ENCODE data around the gene ADSS1.

Gene ADSS1

DNA sequence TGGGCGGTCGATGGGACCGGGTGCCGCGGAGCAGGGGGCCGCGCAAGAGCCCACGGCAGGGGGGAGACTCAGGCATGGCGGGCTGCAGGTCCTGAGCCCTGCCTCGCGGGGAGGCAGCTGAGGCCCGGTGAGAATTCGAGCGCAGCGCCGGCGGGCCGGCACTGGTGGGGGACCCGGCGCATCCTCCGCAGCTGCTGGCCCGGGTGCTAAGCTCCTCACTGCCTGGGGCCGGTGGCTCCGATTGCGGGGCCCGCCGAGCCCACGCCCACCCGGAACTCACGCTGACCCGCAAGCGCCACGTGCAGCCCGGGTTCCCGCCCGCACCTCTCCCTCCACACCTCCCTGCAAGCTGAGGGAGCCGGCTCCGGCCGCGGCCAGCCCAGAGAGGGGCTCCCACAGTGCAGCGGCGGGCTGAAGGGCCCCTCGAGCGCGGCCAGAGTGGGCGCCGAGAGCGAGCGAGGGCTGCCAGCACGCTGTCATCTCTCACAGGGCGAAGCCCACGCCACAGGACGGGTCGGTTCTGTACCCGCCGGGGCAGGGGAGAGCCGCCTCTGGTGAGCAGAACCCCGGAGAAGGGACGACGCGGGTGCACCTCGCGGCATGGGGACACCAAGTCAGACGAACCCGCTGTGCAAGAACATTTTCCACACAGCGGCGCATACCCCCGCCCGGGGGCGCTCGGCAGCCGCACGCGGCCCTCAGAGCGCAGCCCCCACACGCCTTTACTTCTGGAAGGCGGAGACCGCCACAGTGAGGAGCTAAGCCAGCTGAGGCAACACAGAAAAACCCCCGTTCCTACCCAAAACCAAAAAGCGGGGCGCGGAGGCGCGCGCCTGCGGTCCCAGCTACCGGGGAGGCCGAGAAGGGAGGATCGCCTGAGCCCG lies 27.8 kb downstream of the ADSS1 start:
- DNase-seq, result no peak

DNA sequence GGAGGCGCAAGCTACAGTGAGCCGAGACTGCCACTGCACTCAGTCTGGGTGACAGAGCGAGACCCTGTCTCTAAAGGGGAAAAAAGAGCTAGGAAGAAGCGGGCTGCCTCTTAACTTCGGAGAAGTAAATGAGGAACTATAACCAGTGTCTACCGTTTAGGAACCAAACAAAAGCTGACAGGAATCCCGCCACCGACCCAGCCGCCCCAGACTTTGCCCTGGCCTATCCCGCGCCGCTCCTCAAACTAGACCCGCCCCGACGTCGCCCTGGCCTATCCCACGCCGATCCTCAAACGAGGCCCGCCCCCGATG lies 28.4 kb downstream of the ADSS1 start:
- DNase-seq, result no peak

DNA sequence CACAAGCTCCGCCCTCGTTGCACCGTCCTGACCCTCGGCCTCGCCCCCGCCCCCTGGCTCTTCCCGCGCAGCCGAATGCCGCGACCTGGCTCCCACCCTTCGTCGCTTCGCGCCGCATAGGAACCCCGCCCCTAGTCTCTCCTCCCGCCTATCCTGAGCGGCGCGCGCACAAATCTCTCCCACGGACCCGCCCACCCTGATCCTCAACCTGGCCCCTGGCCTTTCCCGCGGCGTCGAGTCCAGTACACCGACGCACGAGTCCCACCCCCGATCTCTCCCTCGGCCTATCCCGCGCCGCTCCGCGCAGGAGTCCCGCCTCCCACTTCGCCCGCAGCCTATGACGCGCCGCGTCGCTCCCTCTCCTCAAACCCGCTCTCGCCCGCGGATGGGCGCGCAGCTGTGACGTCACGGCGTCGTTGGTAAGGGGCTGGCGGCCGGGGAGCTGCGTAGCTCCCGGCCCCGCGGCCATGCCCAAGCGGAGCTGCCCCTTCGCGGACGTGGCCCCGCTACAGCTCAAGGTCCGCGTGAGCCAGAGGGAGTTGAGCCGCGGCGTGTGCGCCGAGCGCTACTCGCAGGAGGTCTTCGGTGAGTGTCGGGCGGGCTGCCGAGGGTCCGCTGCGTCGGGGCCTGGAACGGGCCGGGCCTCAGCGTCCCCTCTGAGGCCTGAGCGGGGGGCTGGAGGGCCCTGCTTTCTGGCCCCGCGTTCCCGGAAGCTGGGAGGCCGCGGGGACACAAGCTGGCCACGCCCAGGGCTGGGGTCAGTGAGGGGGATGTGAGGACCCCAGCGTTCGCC lies 28.9 kb downstream of the ADSS1 start, which contains the start of gene SIVA1:
SIVA1 (plus strand) TSS at position 413 of the 793 bp plus-strand sequence; CDS start at position 468, 55 bp downstream.
- peak; percentile 100 for DNase-seq

DNA sequence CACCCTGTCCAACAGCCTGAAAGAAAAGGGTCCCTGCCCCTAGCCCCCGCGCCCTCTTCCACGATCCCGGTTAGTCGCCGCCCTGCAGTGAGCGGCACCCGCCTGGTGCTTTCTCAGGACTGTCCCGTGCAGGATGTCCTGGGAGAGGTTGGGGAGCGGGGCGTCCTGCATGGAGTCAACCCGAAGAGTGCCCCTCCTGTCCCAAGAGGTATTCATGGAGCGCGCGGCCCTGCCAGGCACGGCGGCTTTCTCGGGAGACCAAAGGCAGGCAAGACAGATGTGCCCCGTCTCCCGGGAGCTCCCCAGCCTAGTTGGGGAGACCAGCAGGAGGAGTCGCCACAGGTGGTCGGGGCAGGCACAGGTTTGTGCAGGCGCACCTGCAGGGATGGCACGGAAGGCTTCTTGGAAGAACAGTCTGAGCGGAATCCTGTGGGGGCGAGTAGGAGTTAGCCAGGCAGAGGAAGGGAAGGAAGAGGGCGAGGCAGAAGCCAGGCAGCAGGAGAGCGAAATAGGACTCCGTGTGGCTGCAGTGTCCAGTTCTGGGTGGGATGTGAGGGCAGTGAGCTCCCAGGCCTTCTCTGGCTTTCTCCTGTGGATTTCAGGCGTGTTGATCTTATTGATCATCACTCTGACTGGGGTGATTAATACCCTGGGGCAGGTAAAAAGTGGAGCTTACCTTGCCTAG lies 29.6 kb downstream of the ADSS1 start:
- DNase-seq, result no peak

- DNase-seq, result no peak
These were observed 30.3 kb downstream of the ADSS1 start for GRCh38 chr14:104754213-104754851.

GRCh38 chr14:104755621-104756020 lies 31.6 kb downstream of the ADSS1 start:
- no peak for DNase-seq

DNA sequence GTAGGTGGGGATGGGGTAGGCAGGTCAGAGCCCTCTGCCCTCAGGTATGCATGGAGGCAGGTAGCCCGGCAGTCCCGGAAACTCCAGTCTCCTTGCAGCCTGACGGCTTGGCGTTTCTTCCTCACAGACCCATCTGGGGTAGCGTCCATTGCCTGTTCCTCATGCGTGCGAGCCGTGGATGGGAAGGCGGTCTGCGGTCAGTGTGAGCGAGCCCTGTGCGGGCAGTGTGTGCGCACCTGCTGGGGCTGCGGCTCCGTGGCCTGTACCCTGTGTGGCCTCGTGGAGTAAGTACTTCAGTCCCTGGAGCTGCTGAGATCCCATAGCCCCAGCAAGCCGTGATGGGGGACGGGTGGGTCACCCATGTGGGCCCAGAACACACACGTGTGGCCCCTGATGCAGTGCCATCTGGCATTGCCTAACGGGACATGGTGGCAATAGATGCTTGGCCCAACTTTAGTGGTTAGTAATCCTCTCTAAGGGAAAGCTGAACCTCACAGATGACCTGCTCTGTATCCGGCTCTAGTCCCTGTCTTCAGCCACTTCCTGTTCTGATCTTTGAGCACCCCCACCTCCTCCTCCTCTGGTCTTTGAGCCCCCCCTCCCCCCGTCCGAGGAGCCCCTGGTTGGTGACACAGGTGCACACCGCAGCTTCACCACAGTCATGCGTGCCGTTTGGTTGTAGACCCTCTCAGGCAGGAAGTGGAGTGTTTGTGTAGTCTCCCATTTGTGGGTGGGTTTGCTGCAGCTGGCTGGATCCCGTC lies 32.6 kb downstream of the ADSS1 start:
- no peak for DNase-seq

GRCh38 chr14:104757238-104757585 lies 33.2 kb downstream of the ADSS1 start:
- no peak for DNase-seq

DNA sequence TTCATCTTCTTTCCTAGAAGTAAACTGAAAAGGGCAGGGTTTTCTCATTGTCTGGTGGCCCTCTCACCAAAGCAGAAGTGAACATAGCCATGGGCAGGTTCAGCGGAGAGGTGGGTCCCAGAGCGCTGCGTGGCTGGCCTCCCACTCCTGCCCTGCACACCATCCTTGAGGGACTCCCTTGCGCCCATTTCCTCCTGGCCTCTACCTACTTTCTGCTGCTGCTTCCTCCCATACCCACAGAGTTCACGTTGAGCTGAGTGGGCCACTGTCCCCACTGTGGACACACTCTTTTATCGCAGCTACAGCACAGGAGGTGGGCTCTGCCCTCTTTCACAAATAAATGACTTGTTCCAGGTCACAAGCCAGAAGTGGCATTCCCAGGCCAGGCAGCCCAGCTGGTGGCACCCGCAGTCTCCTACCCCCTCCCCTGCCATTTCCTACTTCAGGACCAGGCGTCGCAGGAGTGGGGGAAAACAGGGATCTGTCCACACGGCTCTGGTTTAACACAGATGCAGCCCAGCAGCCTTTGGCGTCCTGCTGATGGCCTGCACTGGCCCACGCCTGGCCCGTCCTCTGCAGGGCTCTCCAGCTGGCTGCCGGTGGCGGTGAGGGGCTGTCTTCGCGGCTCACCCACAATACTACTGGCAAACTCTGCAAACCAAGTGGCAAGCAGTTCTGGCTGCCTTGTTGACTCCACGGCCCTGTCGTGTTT lies 33.8 kb downstream of the ADSS1 start:
- DNase-seq, result no peak

DNA sequence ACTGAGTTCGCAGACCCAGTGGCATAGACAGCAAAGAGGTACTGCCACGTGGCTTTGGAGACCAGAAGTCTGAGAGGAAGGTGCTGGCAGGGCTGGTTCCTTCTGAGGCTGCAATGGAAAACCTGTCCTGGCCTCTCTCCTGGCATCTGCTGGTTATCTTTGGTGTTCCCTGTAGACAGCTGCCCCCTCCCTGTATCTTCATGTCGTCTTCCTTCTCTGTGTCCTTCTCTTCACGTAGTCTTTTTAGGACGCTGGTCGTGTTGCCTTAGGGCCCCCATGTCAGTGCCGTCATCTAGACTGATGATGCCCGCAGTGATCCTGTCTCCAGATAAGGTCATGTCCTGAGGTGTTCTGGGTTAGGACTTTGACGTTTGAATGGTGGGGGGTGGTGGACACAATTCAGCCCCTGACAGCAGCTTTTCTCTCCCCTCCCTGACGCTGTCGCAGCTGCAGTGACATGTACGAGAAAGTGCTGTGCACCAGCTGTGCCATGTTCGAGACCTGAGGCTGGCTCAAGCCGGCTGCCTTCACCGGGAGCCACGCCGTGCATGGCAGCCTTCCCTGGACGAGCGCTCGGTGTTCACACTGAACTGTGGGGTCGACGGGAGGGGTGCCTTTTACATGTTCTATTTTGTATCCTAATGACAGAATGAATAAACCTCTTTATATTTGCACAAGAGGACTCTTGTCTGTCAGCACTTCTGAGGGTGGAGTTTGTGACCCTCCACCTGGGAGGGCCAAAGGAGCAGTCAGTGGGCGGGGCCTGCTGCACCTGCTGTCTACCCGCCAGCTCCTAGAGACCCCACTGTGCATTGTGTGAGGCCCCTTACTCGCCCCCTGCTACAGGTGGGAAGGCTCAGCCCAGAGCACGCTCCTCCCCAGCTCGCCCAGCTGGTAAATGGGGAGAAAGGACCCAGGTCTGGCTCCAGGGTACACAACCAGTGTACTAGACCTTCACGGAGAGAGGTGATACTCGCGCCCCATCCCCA lies 35.2 kb downstream of the ADSS1 start:
- DNase-seq, result no peak

DNA sequence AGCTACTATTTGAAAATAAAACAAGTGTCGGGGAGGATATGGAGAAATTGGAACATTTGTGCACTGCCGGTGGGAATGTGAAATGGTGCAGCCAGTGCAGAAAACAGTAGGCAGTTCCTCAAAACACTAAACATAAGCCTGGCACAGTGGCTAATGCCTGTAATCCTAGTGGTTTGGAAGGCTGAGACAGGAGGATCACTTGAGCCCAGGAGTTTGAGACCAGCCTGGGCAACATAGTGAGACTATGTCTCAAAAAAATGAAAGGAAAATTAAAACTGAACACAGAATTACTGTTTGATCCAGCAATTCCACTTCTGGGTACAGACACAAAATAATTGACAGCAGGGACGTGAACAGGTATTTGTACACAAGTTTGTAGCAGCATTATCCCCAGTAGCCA lies 41.5 kb downstream of the ADSS1 start:
- DNase-seq, result no peak

DNA sequence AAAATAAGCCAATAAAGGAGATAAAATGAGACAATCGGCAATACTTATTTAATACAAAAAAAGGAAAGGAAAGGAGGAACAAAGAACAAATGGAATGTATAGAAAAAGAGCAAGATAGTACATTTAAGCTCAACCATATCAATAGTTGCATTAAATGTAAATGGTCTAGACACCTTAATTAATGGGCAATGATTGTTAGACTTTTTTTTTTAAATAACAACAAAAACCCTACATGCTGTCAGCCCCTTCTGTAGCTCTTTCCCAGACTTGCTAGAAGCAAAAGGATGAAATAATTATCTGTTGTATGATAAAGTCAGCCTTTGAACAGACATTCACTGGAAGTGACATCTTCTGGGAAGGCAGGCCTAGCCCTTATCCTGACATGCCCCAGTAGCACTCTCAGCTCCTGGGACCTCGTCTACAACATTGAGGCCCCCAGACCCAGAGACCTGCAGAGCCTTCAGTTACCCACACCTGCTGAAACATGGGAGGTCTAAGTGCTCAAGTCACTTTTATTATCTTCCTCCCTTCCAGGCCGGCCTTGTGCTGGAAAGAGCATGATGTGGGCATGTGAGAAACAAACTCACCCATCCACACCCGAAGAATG lies 42.3 kb downstream of the ADSS1 start:
- no peak for DNase-seq

DNA sequence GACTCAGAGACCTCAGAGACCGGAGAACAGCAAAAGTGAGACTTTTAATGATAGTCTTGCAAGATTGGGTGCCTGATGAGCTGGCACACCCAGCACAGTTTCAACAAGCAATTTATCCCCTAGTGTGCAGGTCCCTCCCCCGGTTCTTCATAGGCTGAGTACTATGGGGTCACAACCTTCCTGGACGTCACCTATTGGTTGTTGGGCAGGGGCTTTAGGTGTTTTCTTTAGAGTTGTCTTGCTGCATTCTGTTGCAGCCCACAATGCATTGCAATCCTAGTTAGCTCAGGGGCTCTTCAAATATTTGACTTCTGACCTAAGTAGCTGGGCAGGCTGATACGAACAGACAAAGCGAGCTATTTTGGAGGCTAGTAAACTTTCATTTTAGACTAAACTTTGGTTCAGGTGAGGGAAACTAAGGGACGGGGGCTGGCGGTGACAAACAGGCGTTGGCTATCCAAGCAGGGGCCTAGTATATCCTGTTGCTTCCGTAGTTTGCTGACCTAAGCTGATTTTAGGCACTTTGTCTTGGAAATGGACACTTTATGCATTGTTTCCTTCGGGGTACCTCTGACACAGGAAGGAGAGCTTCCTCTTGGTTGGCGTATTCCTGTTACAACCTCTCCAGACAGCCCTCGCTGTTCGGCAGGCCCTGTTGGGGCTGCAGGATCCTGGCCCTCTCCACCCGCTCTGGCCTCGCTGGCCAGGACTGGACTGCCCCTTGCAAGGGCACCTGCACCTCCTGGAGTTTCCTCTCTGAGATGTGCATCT lies 43.0 kb downstream of the ADSS1 start:
- no peak for DNase-seq

DNA sequence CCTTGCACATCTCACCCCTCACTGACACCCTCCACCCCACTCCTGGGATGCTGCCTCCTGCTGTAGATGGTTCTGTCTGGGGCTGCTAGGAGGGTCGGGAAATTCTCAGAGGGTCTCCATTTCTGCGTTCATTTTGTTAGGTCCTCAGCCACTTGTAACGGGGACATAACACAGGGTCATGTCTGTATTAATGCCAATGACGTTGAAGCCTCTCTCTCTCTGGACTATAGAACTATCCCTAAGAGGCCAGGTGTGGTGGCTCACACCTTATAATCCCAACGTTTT lies 43.5 kb downstream of the ADSS1 start:
- no peak for DNase-seq

- DNase-seq, result peak; percentile 77 to 87
These were observed 44.7 kb downstream of the ADSS1 start for GRCh38 chr14:104768437-104769323.

DNA sequence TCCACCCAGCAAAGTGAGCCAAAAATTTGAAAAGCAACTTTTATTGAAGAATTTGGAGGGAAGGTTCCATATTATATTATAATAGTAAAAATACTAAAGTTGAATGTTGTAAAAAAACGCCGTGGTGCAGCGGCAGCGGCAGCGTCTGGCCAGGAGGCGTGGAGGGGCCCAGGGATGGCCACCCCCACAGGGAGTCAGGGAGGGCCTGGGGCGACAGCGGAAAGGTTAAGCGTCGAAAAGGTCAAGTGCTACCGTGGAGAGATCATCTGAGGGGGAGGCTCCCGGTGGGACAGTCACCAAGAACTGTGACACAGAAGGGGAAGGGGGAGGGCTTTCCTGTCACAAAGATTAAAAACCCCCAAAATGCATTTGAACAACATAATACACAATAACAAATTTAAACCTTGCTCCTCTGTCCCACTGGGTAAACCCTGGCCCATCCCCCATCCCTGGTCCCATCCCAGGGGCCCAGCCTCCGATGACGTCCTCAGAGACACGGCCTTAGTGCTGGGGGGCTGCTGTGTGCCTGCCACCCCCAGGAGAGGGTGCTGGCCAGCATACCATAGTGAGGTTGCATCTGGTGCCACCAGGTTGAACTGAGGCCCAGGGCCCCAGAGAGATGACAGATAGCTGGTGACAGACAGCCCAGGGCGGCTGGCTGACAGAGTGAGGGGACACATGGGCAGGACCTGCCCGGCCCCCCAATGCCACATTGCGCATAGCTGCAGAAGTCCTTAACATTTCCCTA lies 45.5 kb downstream of the ADSS1 start:
- DNase-seq, result no peak

DNA sequence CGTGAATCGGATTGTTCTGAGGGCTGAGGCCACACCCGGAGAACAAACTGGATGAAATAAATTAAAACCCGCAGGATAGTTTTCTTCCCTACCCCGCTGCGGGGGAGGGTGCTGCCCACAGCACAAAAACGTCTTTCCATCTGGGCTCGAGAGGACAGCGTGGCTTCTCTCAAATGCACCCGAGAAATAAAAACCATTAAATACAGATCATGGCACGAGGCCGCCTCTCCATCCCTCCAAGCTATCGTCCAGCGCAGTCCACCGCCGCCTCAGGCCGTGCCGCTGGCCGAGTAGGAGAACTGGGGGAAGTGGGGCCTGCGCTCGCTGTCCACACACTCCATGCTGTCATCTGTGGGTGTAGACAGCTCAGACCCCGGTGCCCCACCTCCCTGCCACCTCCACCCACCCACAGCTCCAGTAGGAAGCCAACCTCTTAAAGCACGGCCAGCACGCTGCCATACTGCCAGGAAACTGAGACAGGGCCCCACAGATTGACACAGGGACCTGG lies 46.1 kb downstream of the ADSS1 start:
- DNase-seq, result no peak
